ENCODE measurements around the gene UBL3. TPM values are rescaled to one million over a fixed set of nuclear protein-coding genes. Genes with fewer than 3 reads are reported as not detected.

The UBL3 gene
- total RNA-seq, 1 experiment from 2014 or later = 12.0 TPM

DNA sequence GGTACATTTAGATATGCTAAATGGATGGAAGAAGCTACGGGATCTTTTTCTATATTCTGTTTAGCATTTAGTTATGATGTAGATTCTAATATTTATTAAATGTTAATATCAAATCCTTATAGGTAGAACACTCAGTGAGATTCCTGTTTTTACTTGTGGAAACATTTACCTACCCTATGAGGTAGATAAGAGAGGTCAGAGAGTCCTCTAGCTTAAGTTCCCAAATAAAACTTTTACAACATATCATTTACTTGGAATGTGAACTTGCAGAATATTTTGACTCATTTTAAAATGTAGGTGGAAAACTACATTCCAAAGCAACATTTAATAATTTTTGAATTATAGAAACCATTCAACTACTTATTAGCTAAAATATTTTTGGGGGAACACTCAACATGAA is 63.7 kb downstream of the UBL3 start:
- ChIA-PET POLR2A (ENCODE audit: low non-redundant PET) (no interaction called here), CTCF (no interaction called here)
- BruUV-seq (replicated peaks) = no TSS peak

DNA sequence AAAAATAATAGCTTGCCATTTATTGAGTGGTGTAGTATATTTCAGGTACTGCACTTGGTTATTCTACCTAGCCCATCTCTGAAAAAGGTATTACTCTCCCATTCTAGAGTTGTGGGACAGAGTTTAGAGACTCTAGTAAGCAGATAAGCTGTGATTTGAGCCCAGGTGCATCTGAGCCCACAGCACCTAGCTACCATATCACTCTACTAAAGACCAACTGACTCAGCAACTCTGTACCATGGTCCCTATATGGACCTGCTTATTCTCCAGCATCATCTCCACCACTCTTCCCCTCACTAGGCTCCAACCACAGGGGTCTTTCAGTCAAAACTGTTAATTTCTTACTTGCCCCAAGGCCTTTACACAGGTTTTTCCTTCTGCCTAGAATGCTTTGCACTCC is 64.4 kb downstream of the UBL3 start:
- Histone ChIP-seq H3K4me1 (ENCODE audit: insufficient read depth, low read length, poor library complexity, severe bottlenecking) (no peaks in the 10 kb centered on the region), H3K36me3 (ENCODE audit: insufficient read depth, low read length, poor library complexity, severe bottlenecking) (no peaks in the 10 kb centered on the region), H3K27ac (ENCODE audit: low read depth, low read length, poor library complexity, severe bottlenecking) (no peak overlapping the region), H3K27me3 (replicated peaks; ENCODE audit: insufficient read depth, low read depth, low read length, poor library complexity) (no peaks in the 10 kb centered on the region), H3K9me3 (ENCODE audit: low read depth, low read length, poor library complexity, severe bottlenecking) (no peaks in the 10 kb centered on the region), H3K4me3 (ENCODE audit: low read depth, low read length, poor library complexity, severe bottlenecking) (no peak overlapping the region)
- intact Hi-C loops (cut with micrococcal nuclease; ENCODE audit: unreplicated experiment) = no loop called here
- ChIA-PET POLR2A (ENCODE audit: low non-redundant PET) (interaction anchor here (0.6 kb wide), 1 partner anchor 168 kb away, joined by 5 read pairs; no protein-coding TSS in a partner anchor), CTCF (no interaction called here)
- TF ChIP-seq, protein P1, sequence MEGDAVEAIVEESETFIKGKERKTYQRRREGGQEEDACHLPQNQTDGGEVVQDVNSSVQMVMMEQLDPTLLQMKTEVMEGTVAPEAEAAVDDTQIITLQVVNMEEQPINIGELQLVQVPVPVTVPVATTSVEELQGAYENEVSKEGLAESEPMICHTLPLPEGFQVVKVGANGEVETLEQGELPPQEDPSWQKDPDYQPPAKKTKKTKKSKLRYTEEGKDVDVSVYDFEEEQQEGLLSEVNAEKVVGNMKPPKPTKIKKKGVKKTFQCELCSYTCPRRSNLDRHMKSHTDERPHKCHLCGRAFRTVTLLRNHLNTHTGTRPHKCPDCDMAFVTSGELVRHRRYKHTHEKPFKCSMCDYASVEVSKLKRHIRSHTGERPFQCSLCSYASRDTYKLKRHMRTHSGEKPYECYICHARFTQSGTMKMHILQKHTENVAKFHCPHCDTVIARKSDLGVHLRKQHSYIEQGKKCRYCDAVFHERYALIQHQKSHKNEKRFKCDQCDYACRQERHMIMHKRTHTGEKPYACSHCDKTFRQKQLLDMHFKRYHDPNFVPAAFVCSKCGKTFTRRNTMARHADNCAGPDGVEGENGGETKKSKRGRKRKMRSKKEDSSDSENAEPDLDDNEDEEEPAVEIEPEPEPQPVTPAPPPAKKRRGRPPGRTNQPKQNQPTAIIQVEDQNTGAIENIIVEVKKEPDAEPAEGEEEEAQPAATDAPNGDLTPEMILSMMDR (conservative IDR thresholded peaks at IDR 0.05; ENCODE audit: low read depth, low read length) = no peak
- no peak for TF ChIP-seq EZH2 (IDR thresholded peaks at IDR 0.05; ENCODE audit: borderline replicate concordance, low read depth, low read length, poor library complexity, severe bottlenecking)
- no peak for DNase-seq (ENCODE audit: low spot score)
- no TSS peak for BruUV-seq (replicated peaks)

More for the DNA sequence above, 63.7 kb downstream of the UBL3 start:
- Histone ChIP-seq H3K9me3 (ENCODE audit: low read depth, low read length, poor library complexity, severe bottlenecking) (no peaks in the 10 kb centered on the region), H3K4me3 (ENCODE audit: low read depth, low read length, poor library complexity, severe bottlenecking) (no peak overlapping the region), H3K27me3 (replicated peaks; ENCODE audit: insufficient read depth, low read depth, low read length, poor library complexity) (no peaks in the 10 kb centered on the region), H3K36me3 (ENCODE audit: insufficient read depth, low read length, poor library complexity, severe bottlenecking) (no peaks in the 10 kb centered on the region), H3K4me1 (ENCODE audit: insufficient read depth, low read length, poor library complexity, severe bottlenecking) (no peaks in the 10 kb centered on the region), H3K27ac (ENCODE audit: low read depth, low read length, poor library complexity, severe bottlenecking) (no peak overlapping the region)
- intact Hi-C loops (cut with micrococcal nuclease; ENCODE audit: unreplicated experiment) = no loop called here
- no peak for DNase-seq (ENCODE audit: low spot score)
- TF ChIP-seq EZH2 (IDR thresholded peaks at IDR 0.05; ENCODE audit: borderline replicate concordance, low read depth, low read length, poor library complexity, severe bottlenecking) = no peak
- TF ChIP-seq, protein P1 (conservative IDR thresholded peaks at IDR 0.05; ENCODE audit: low read depth, low read length) = no peak

DNA sequence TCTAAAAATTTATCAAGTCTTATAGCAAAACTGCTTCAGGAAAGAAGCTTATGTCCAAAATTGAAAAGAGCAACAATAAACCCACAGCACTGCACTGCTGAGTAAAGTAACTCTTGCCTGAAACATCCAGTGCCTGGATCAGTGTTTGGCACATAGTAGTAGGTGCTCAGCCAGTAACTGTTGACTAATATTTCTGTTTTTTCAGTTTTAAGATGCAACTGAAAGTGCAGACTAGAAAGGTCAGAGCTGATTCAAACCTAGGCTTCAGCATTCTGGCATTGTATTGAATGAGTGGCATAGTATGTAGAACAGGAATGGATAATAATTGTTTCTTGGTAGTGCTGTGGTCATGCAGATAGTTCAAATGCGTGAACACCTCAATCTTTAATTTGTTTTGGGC is 67.6 kb downstream of the UBL3 start:
- Histone ChIP-seq H3K27me3 (replicated peaks; ENCODE audit: insufficient read depth, low read depth, low read length, poor library complexity) (no peaks in the 10 kb centered on the region), H3K36me3 (ENCODE audit: insufficient read depth, low read length, poor library complexity, severe bottlenecking) (no peaks in the 10 kb centered on the region), H3K9me3 (ENCODE audit: low read depth, low read length, poor library complexity, severe bottlenecking) (no peaks in the 10 kb centered on the region), H3K4me3 (ENCODE audit: low read depth, low read length, poor library complexity, severe bottlenecking) (no peak overlapping the region), H3K27ac (ENCODE audit: low read depth, low read length, poor library complexity, severe bottlenecking) (no peak overlapping the region), H3K4me1 (ENCODE audit: insufficient read depth, low read length, poor library complexity, severe bottlenecking) (no peaks in the 10 kb centered on the region)
- no peak for DNase-seq (ENCODE audit: low spot score)
- intact Hi-C loops (cut with micrococcal nuclease; ENCODE audit: unreplicated experiment) = no loop called here
- ChIA-PET CTCF (no interaction called here), POLR2A (ENCODE audit: low non-redundant PET) (no interaction called here)
- TF ChIP-seq, protein P1 (conservative IDR thresholded peaks at IDR 0.05; ENCODE audit: low read depth, low read length) = no peak
- TF ChIP-seq EZH2 (IDR thresholded peaks at IDR 0.05; ENCODE audit: borderline replicate concordance, low read depth, low read length, poor library complexity, severe bottlenecking) = no peak
- no TSS peak for BruUV-seq (replicated peaks)

All from A673 (cell line).